ENCODE measurements around the gene VWA5A. TPM values are rescaled to one million over a fixed set of nuclear protein-coding genes. Genes with fewer than 3 reads are reported as not detected.

Gene VWA5A
- total RNA-seq, 4 donors from 2014 or later, result 14.1 to 46.1 (median 20.4) TPM

- no peak for TF ChIP-seq CTCF (IDR thresholded peaks at IDR 0.05; ENCODE audit: low read depth)
Observed at GRCh38 chr11:124150684-124151083, 35.4 kb downstream of the VWA5A start.

GRCh38 chr11:124152770-124153407 is 37.6 kb downstream of the VWA5A start:
- no peak for TF ChIP-seq CTCF (IDR thresholded peaks at IDR 0.05; ENCODE audit: low read depth)

- TF ChIP-seq CTCF (IDR thresholded peaks at IDR 0.05; ENCODE audit: low read depth), result no peak
Observed at GRCh38 chr11:124153821-124154220, 38.6 kb downstream of the VWA5A start.

GRCh38 chr11:124159481-124159880 is 44.2 kb downstream of the VWA5A start:
- TF ChIP-seq CTCF (IDR thresholded peaks at IDR 0.05; ENCODE audit: low read depth), result no peak

GRCh38 chr11:124160986-124161385 is 45.7 kb downstream of the VWA5A start:
- TF ChIP-seq CTCF (IDR thresholded peaks at IDR 0.05; ENCODE audit: low read depth), result no peak

- no peak for TF ChIP-seq CTCF (IDR thresholded peaks at IDR 0.05; ENCODE audit: low read depth)
Observed at GRCh38 chr11:124167826-124168231, 52.6 kb downstream of the VWA5A start.

- TF ChIP-seq CTCF (IDR thresholded peaks at IDR 0.05; ENCODE audit: low read depth), result no peak
Observed at GRCh38 chr11:124168796-124169195, 53.5 kb downstream of the VWA5A start.
